BLaER1 (cell line): ENCODE results near the gene PEX6.

Experiments used
- H3K27ac ChIP-seq: shearing (Covaris generic); formaldehyde crosslinking; 2 replicates; pipeline ENCODE4 v1.8.1; 2022
- H3K27me3 ChIP-seq: shearing (Covaris generic); formaldehyde crosslinking; 2 replicates; pipeline ENCODE4 v1.8.1; 2022
- H3K36me3 ChIP-seq: shearing (Covaris generic); formaldehyde crosslinking; 2 replicates; pipeline ENCODE4 v1.8.1; 2022
- H3K4me1 ChIP-seq: shearing (Covaris generic); formaldehyde crosslinking; 2 replicates; pipeline ENCODE4 v1.8.1; 2022
- H3K4me2 ChIP-seq: shearing (Covaris generic); formaldehyde crosslinking; 2 replicates; pipeline ENCODE4 v1.8.1; 2022
- H3K4me3 ChIP-seq: shearing (Covaris generic); formaldehyde crosslinking; 2 replicates; pipeline ENCODE4 v1.8.1; 2022
- H3K9ac ChIP-seq: shearing (Covaris generic); formaldehyde crosslinking; 2 replicates; pipeline ENCODE4 v1.8.1; 2022
- H3K9me3 ChIP-seq: shearing (Covaris generic); formaldehyde crosslinking; 2 replicates; pipeline ENCODE4 v1.8.1; 2022
- H4K20me1 ChIP-seq: shearing (Covaris generic); formaldehyde crosslinking; 2 replicates; pipeline ENCODE4 v1.8.1; 2022
- Cebpa-rat ChIP-seq: shearing (Covaris generic); IDR thresholded peaks from 2 replicates; pipeline ENCODE4 v1.8.1; 2022

PEX6 gene

GRCh38 chr6:42978487-42978838 lies 518 bp downstream of the PEX6 start:
- H3K4me3 ChIP-seq, result peak overlapping the region; percentile 98
- peaks cover 37% of the 10 kb centered on the region for H3K4me1 ChIP-seq
- peak overlapping the region; percentile 96 for H3K4me2 ChIP-seq
- peak overlapping the region; percentile 95 for H3K27ac ChIP-seq
- peaks cover 19% of the 10 kb centered on the region for H3K36me3 ChIP-seq
- H3K27me3 ChIP-seq, result no peaks in the 10 kb centered on the region
- H3K9ac ChIP-seq, result peak overlapping the region; percentile 96
- H3K9me3 ChIP-seq, result no peaks in the 10 kb centered on the region
- H4K20me1 ChIP-seq, result peaks cover 12% of the 10 kb centered on the region; the same call in 1 of the 2 replicates
- TF ChIP-seq Cebpa-rat, result no peak

DNA sequence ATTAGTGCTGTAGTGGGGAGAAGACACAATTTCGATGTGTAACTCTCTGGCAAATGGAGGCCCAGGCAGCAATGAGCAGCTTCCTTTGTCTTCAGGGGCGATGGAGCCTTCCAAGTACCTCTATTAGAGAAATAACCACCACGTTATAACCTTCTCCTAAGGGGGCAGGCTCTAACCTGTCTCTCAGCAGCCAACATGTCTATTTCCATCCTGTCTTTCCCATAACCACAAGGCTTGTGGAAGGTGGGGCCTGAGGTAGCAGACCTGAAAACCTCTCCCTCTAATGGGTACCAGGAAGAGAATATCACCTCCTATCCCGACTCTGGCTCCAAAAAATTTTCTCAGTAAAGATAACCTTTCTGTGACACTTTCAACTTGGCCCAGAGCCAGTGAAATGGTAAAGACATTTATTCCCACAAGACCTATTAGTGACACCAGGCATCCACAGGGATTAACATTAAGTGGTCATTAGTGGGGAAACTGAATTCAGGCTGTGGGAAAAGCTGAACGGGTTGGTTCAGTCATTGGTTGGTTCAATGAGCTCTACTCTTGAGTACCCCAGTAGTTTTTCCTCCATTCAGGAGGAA lies 4.0 kb downstream of the PEX6 start:
- no peak overlapping the region for H3K4me2 ChIP-seq
- TF ChIP-seq Cebpa-rat, result no peak
- peaks cover 30% of the 10 kb centered on the region for H3K4me1 ChIP-seq
- H3K9ac ChIP-seq, result no peak overlapping the region
- no peaks in the 10 kb centered on the region for H3K27me3 ChIP-seq
- H3K4me3 ChIP-seq, result no peak overlapping the region
- no peaks in the 10 kb centered on the region for H3K9me3 ChIP-seq
- H3K36me3 ChIP-seq, result peaks cover 46% of the 10 kb centered on the region
- peaks cover 14% of the 10 kb centered on the region; the same call in 1 of the 2 replicates for H4K20me1 ChIP-seq
- H3K27ac ChIP-seq, result no peak overlapping the region

DNA sequence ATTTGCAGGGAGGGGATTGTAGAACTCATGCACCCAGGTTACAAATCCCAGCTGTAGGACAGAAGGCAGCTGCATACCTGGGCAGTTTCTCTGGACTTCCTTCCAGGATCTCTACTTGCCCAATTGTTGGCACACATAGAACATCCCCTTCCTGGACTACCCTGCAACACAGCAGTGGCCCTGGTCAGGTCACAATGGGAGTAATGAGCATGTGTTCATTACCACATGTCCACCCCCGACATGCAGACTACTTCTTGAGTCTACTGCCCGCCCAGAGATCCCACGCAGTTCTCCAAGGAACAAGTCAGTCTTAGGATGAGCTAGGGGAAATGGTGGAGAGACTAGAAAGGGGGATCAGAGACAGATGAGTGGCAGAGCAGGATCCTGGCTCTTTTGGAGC lies 5.1 kb downstream of the PEX6 start:
- H3K9me3 ChIP-seq, result no peaks in the 10 kb centered on the region
- H3K27ac ChIP-seq, result no peak overlapping the region
- peaks cover 27% of the 10 kb centered on the region for H3K4me1 ChIP-seq
- no peak for TF ChIP-seq Cebpa-rat
- H4K20me1 ChIP-seq, result peaks cover 14% of the 10 kb centered on the region; the same call in 1 of the 2 replicates
- H3K4me2 ChIP-seq, result no peak overlapping the region
- H3K27me3 ChIP-seq, result no peaks in the 10 kb centered on the region
- H3K9ac ChIP-seq, result no peak overlapping the region
- peaks cover 57% of the 10 kb centered on the region for H3K36me3 ChIP-seq
- no peak overlapping the region for H3K4me3 ChIP-seq

- Histone ChIP-seq H3K27me3 (no peaks in the 10 kb centered on the region), H4K20me1 (peaks cover 9% of the 10 kb centered on the region; the same call in 1 of the 2 replicates), H3K4me2 (no peak overlapping the region), H3K4me3 (no peak overlapping the region), H3K4me1 (peaks cover 11% of the 10 kb centered on the region), H3K9me3 (no peaks in the 10 kb centered on the region), H3K36me3 (peaks cover 73% of the 10 kb centered on the region), H3K27ac (no peak overlapping the region), H3K9ac (no peak overlapping the region)
- no peak for TF ChIP-seq Cebpa-rat
These were observed 7.1 kb downstream of the PEX6 start for GRCh38 chr6:42971746-42972327.

- H4K20me1 ChIP-seq, result peaks cover 9% of the 10 kb centered on the region; the same call in 1 of the 2 replicates
- H3K4me1 ChIP-seq, result peaks cover 4% of the 10 kb centered on the region; the same call in 1 of the 2 replicates
- no peak overlapping the region for H3K4me2 ChIP-seq
- H3K27ac ChIP-seq, result no peak overlapping the region
- H3K9me3 ChIP-seq, result no peaks in the 10 kb centered on the region
- no peak overlapping the region for H3K9ac ChIP-seq
- H3K36me3 ChIP-seq, result peaks cover 81% of the 10 kb centered on the region
- no peak for TF ChIP-seq Cebpa-rat
- no peaks in the 10 kb centered on the region for H3K27me3 ChIP-seq
- no peak overlapping the region for H3K4me3 ChIP-seq
These were observed 7.9 kb downstream of the PEX6 start for GRCh38 chr6:42970871-42971612.

- H3K9me3 ChIP-seq, result no peaks in the 10 kb centered on the region
- peaks cover 9% of the 10 kb centered on the region; the same call in 1 of the 2 replicates for H4K20me1 ChIP-seq
- H3K4me2 ChIP-seq, result no peak overlapping the region
- peaks cover 90% of the 10 kb centered on the region for H3K36me3 ChIP-seq
- no peak overlapping the region for H3K4me3 ChIP-seq
- no peak for TF ChIP-seq Cebpa-rat
- H3K9ac ChIP-seq, result no peak overlapping the region
- H3K27me3 ChIP-seq, result no peaks in the 10 kb centered on the region
- H3K4me1 ChIP-seq, result peaks cover 4% of the 10 kb centered on the region; the same call in 1 of the 2 replicates
- H3K27ac ChIP-seq, result no peak overlapping the region
These were observed 9.0 kb downstream of the PEX6 start for GRCh38 chr6:42969934-42970333.

- no peak for TF ChIP-seq Cebpa-rat
- Histone ChIP-seq H3K9me3 (no peaks in the 10 kb centered on the region), H3K27me3 (no peaks in the 10 kb centered on the region), H3K4me2 (no peak overlapping the region), H3K36me3 (peaks cover 90% of the 10 kb centered on the region), H3K9ac (no peak overlapping the region), H3K4me3 (no peak overlapping the region), H4K20me1 (peaks cover 9% of the 10 kb centered on the region; the same call in 1 of the 2 replicates), H3K27ac (no peak overlapping the region), H3K4me1 (peaks cover 4% of the 10 kb centered on the region; the same call in 1 of the 2 replicates)
These were observed 9.6 kb downstream of the PEX6 start for GRCh38 chr6:42969431-42969830.

DNA sequence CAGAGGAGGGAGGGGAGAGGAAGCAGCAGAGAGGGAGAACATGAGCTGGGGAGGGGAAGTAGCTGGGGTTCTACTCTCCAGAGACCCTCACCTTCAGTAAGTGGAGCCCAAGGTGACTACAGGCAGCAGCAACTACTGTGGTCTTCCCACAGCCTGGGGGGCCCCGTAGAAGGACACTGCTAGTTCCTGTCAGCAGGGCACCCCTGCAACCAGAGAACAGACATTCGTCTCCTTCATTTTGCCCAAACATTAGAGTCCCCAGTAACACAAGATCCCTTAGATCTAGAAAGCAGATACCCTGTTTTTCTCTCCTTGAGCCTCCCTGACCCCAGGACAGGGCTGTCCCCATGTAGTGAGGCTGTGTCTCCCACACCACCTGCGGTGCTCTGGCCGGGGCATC lies 10.2 kb downstream of the PEX6 start:
- no peak for TF ChIP-seq Cebpa-rat
- H3K4me3 ChIP-seq, result no peak overlapping the region
- no peak overlapping the region for H3K4me2 ChIP-seq
- peaks cover 5% of the 10 kb centered on the region; the same call in 1 of the 2 replicates for H4K20me1 ChIP-seq
- no peak overlapping the region for H3K27ac ChIP-seq
- peaks cover 92% of the 10 kb centered on the region for H3K36me3 ChIP-seq
- H3K9ac ChIP-seq, result no peak overlapping the region
- H3K27me3 ChIP-seq, result no peaks in the 10 kb centered on the region
- peaks cover 4% of the 10 kb centered on the region; the same call in 1 of the 2 replicates for H3K4me1 ChIP-seq
- no peaks in the 10 kb centered on the region for H3K9me3 ChIP-seq

- Histone ChIP-seq H3K27me3 (no peaks in the 10 kb centered on the region), H3K27ac (no peak overlapping the region), H3K4me2 (no peak overlapping the region), H4K20me1 (no peaks in the 10 kb centered on the region; the same call in 1 of the 2 replicates), H3K9me3 (no peaks in the 10 kb centered on the region), H3K4me1 (peaks cover 4% of the 10 kb centered on the region; the same call in 1 of the 2 replicates), H3K36me3 (peaks cover 90% of the 10 kb centered on the region), H3K9ac (no peak overlapping the region), H3K4me3 (no peak overlapping the region)
- TF ChIP-seq Cebpa-rat, result no peak
These were observed 10.8 kb downstream of the PEX6 start for GRCh38 chr6:42968126-42968701.
